Bronchial epithelial cell (primary cell): Measurements from ENCODE around the gene RHBDF1. TPM values are rescaled to one million over a fixed set of nuclear protein-coding genes. Genes with fewer than 3 reads are reported as not detected.

Experiments
- DNase-seq: peaks from one replicate; pipeline ENCODE4 v3.0.0-alpha.2; 2010; ENCODE audit warnings: low read depth
- FAIRE-seq: peaks from 2 replicates; lab custom pipeline; 2011; peaks lifted over from hg19 to GRCh38; lab: Jason Lieb, UNC
- H3K27me3 ChIP-seq: 2 replicates; pipeline ENCODE4 v1.5.1; 2011; ENCODE audit warnings: low read length; ENCODE audit not compliant: control insufficient read depth, insufficient read depth
- H3K36me3 ChIP-seq: 2 replicates; pipeline ENCODE4 v1.5.1; 2011; ENCODE audit warnings: low read length; ENCODE audit not compliant: control insufficient read depth, insufficient read depth
- H3K4me3 ChIP-seq: 2 replicates; pipeline ENCODE4 v1.5.1; 2011; ENCODE audit warnings: mild to moderate bottlenecking, low read depth, low read length, control low read depth
- CTCF ChIP-seq: IDR thresholded peaks from 2 replicates; pipeline ENCODE4 v1.5.1; 2011; ENCODE audit warnings: mild to moderate bottlenecking, moderate library complexity, low read length, control low read depth, inconsistent platforms; ENCODE audit not compliant: insufficient read depth, severe bottlenecking
- total RNA-seq: library from RNA; depleted of rRNA; stranded (reverse); fragments of >200 nt; gene quantifications from 2 replicates; pipeline ENCODE4 v1.2.1, GENCODE V29; 2014

RHBDF1 gene
- total RNA-seq, 1 donor from 2014 or later = 10.3 TPM

GRCh38 chr16:69181-69580 lies 3.2 kb downstream of the RHBDF1 start:
- Histone ChIP-seq H3K36me3 (peaks cover 8% of the 10 kb centered on the region), H3K27me3 (no peaks in the 10 kb centered on the region), H3K4me3 (no peak overlapping the region)
- no peak for TF ChIP-seq CTCF
- FAIRE-seq (no peak), DNase-seq (no peak)

GRCh38 chr16:67884-68789 lies 4.3 kb downstream of the RHBDF1 start:
- H3K27me3 ChIP-seq = no peaks in the 10 kb centered on the region
- no peak for DNase-seq
- H3K4me3 ChIP-seq = no peak overlapping the region
- TF ChIP-seq CTCF = no peak
- H3K36me3 ChIP-seq = peaks cover 17% of the 10 kb centered on the region
- FAIRE-seq = no peak

- no peak for FAIRE-seq
- TF ChIP-seq CTCF = no peak
Measured at GRCh38 chr16:67183-67791, 5.1 kb downstream of the RHBDF1 start.

GRCh38 chr16:66309-67182 lies 5.9 kb downstream of the RHBDF1 start:
- FAIRE-seq = no peak

More at GRCh38 chr16:67183-67791, 5.1 kb downstream of the RHBDF1 start:
- Histone ChIP-seq H3K4me3 (no peak overlapping the region), H3K36me3 (peaks cover 22% of the 10 kb centered on the region), H3K27me3 (no peaks in the 10 kb centered on the region)
- DNase-seq = no peak

More at GRCh38 chr16:66309-67182, 5.9 kb downstream of the RHBDF1 start:
- H3K4me3 ChIP-seq = no peak overlapping the region
- H3K36me3 ChIP-seq = peaks cover 28% of the 10 kb centered on the region
- no peaks in the 10 kb centered on the region for H3K27me3 ChIP-seq
- TF ChIP-seq CTCF = no peak
- no peak for DNase-seq
